Caco-2 (cell line): ENCODE data around the gene SCN7A. TPM values are rescaled to one million over a fixed set of nuclear protein-coding genes. Genes with fewer than 3 reads are reported as not detected.

ENCODE experiments used
- BruUV-seq: library from RNA; stranded (reverse); fragments of 400-500 nt; replicated peaks from 2 replicates; lab custom pipeline; 2021; lab: Mats Ljungman, UMichigan
- CTCF ChIA-PET: fragments of 300-600 bp; sonication (Branson Sonifier 250); formaldehyde crosslinking; loops from one replicate; lab custom pipeline; 2022; ENCODE audit warnings: antibody characterized with exemption; lab: Charles Lee
- POLR2A ChIA-PET: fragments of 300-600 bp; sonication (Branson Sonifier 250); formaldehyde crosslinking; loops from one replicate; lab custom pipeline; 2022; ENCODE audit warnings: antibody characterized with exemption; lab: Charles Lee
- DNase-seq, 2 experiments: peaks; one replicate each; pipeline versions ENCODE4 v3.0.0 to v3.0.0-alpha.2; 2020 to 2022
- H3K27me3 ChIP-seq: replicated peaks from 2 replicates; pipeline ENCODE4 v1.6.0; 2011; ENCODE audit warnings: low read length; ENCODE audit not compliant: control insufficient read depth, insufficient read depth
- H3K36me3 ChIP-seq: 2 replicates; pipeline ENCODE4 v1.5.1; 2011; ENCODE audit warnings: low read length; ENCODE audit not compliant: control insufficient read depth, insufficient read depth
- H3K4me1 ChIP-seq: fragments of 250-450 bp; sonication (Bioruptor Pico); 2 replicates; pipeline ENCODE4 v1.5.1; 2020; ENCODE audit warnings: mild to moderate bottlenecking
- H3K4me3 ChIP-seq: 2 replicates; pipeline ENCODE4 v1.5.1; 2011; ENCODE audit warnings: low read depth, mild to moderate bottlenecking, control low read depth, low read length
- H3K9me3 ChIP-seq: fragments of 250-450 bp; sonication (Bioruptor Pico); 2 replicates; pipeline ENCODE4 v1.5.1; 2020; ENCODE audit warnings: mild to moderate bottlenecking, moderate library complexity
- H3K27ac Mint-ChIP-seq: one replicate; pipeline ENCODE4 v1.8.0; 2022; ENCODE audit warnings: mixed read lengths; ENCODE audit not compliant: unreplicated experiment
- H3K27me3 Mint-ChIP-seq: one replicate; pipeline ENCODE4 v1.8.0; 2022; ENCODE audit warnings: mixed read lengths; ENCODE audit not compliant: insufficient read depth, unreplicated experiment
- H3K36me3 Mint-ChIP-seq: one replicate; pipeline ENCODE4 v1.8.0; 2022; ENCODE audit warnings: mild to moderate bottlenecking, mixed read lengths; ENCODE audit not compliant: insufficient read depth, unreplicated experiment
- H3K4me1 Mint-ChIP-seq: one replicate; pipeline ENCODE4 v1.8.0; 2022; ENCODE audit warnings: low read depth, mixed read lengths; ENCODE audit not compliant: unreplicated experiment
- H3K4me3 Mint-ChIP-seq: one replicate; pipeline ENCODE4 v1.8.0; 2022; ENCODE audit warnings: mild to moderate bottlenecking, moderate library complexity, mixed read lengths; ENCODE audit not compliant: unreplicated experiment
- H3K9me3 Mint-ChIP-seq: one replicate; pipeline ENCODE4 v1.8.0; 2022; ENCODE audit warnings: mixed read lengths; ENCODE audit not compliant: unreplicated experiment
- CTCF ChIP-seq, 2 experiments: fragments of 200-600 bp in 1 of 2; IDR thresholded peaks; 1 replicate in 1 of 2; 2 replicates in 1 of 2; pipeline versions ENCODE4 v1.5.1 to v1.8.0; 2011 to 2022; ENCODE audit warnings: antibody characterized with exemption in 1 of 2, control low read depth in 1 of 2, inconsistent platforms in 1 of 2, low read depth in 1 of 2, low read length in 1 of 2, mild to moderate bottlenecking in 1 of 2, moderate library complexity in 1 of 2; ENCODE audit not compliant: insufficient read depth in 1 of 2, severe bottlenecking in 1 of 2, unreplicated experiment in 1 of 2
- intact Hi-C: fragments of 100-400 bp; cut with micrococcal nuclease; formaldehyde crosslinking; loops from one replicate; pipeline ENCODE4 v1.10.0; 2022; ENCODE audit not compliant: unreplicated experiment
- total RNA-seq: library from RNA; stranded (reverse); gene quantifications from 2 replicates; pipeline ENCODE4 v1.2.3, GENCODE V29; 2022

The SCN7A gene
- total RNA-seq, 1 experiment from 2014 or later, result 0.27 TPM

GRCh38 chr2:166376873-166377272 is 117.2 kb downstream of the SCN7A start:
- H3K27ac Mint-ChIP-seq, result no peak overlapping the region
- intact Hi-C loops, result loop anchor here (1.0 kb wide), 2 partner anchors 7 to 16 kb away; no protein-coding TSS in a partner anchor
- Histone ChIP-seq H3K36me3 (no peaks in the 10 kb centered on the region), H3K27me3 (no peaks in the 10 kb centered on the region; the same call in 1 of the 2 replicates), H3K4me1 (peaks cover 21% of the 10 kb centered on the region; the same call in 1 of the 2 replicates), H3K9me3 (no peaks in the 10 kb centered on the region), H3K4me3 (no peak overlapping the region)
- H3K36me3 Mint-ChIP-seq, result no peaks in the 10 kb centered on the region
- DNase-seq, result no peak
- peaks cover 10% of the 10 kb centered on the region for H3K4me1 Mint-ChIP-seq
- H3K9me3 Mint-ChIP-seq, result no peaks in the 10 kb centered on the region
- BruUV-seq, result no TSS peak
- CTCF ChIA-PET, result interaction anchor here (1.7 to 1.9 kb wide), 2 partner anchors 8 to 42 kb away, joined by 5 to 6 read pairs; no protein-coding TSS in a partner anchor
- H3K27me3 Mint-ChIP-seq, result peaks cover 5% of the 10 kb centered on the region
- peak overlapping the region; percentile 78 for H3K4me3 Mint-ChIP-seq
- no peak for TF ChIP-seq CTCF (IDR thresholded peaks at IDR 0.05; ENCODE audit: insufficient read depth in 1 of 2, low read depth in 1 of 2, low read length in 1 of 2, severe bottlenecking in 1 of 2, unreplicated experiment in 1 of 2)
- POLR2A ChIA-PET, result no interaction called here

GRCh38 chr2:166376488-166376828 is 117.6 kb downstream of the SCN7A start:
- Mint-ChIP-seq H3K36me3 (no peaks in the 10 kb centered on the region), H3K27ac (no peak overlapping the region), H3K4me1 (peaks cover 12% of the 10 kb centered on the region), H3K4me3 (peak overlapping the region; percentile 78), H3K27me3 (peaks cover 5% of the 10 kb centered on the region), H3K9me3 (no peaks in the 10 kb centered on the region)
- Histone ChIP-seq H3K4me3 (peak overlapping the region; percentile 65), H3K27me3 (no peaks in the 10 kb centered on the region; the same call in 1 of the 2 replicates), H3K9me3 (no peaks in the 10 kb centered on the region), H3K4me1 (peaks cover 25% of the 10 kb centered on the region; the same call in 1 of the 2 replicates), H3K36me3 (no peaks in the 10 kb centered on the region)
- TF ChIP-seq CTCF (IDR thresholded peaks at IDR 0.05; ENCODE audit: insufficient read depth in 1 of 2, low read depth in 1 of 2, low read length in 1 of 2, severe bottlenecking in 1 of 2, unreplicated experiment in 1 of 2), result no peak
- BruUV-seq, result no TSS peak
- CTCF ChIA-PET, result interaction anchor here (1.7 to 1.9 kb wide), 2 partner anchors 8 to 43 kb away, joined by 5 to 6 read pairs; no protein-coding TSS in a partner anchor
- no peak for DNase-seq
- intact Hi-C loops, result loop anchor here (1.0 kb wide), 2 partner anchors 8 to 15 kb away; no protein-coding TSS in a partner anchor
- POLR2A ChIA-PET, result interaction anchor here (0.7 kb wide), 1 partner anchor 31 kb away, joined by 6 read pairs; no protein-coding TSS in a partner anchor

GRCh38 chr2:166375736-166376487 is 118.1 kb downstream of the SCN7A start, which contains the start of gene SCN9A:
Gene SCN9A (minus strand): TSS chr2:166375944. CDS start chr2:166311756, 64,188 bp downstream.
- intact Hi-C loops, result loop anchor here (1.0 kb wide), 2 partner anchors 8 to 15 kb away; no protein-coding TSS in a partner anchor
- peak within 1 kb of the TSS; percentile 78 for H3K4me3 Mint-ChIP-seq
- peak within 1 kb of the TSS; percentile 65 for H3K4me3 ChIP-seq
- DNase-seq, result peak; percentile 77 to 87
- no TSS peak for BruUV-seq
- H3K4me1 Mint-ChIP-seq, result peaks cover 17% of the 10 kb centered on the region
- CTCF ChIA-PET, result interaction anchor here (1.0 to 2.1 kb wide), 5 partner anchors 9 to 43 kb away, joined by 3 to 7 read pairs (median 5); no protein-coding TSS in a partner anchor
- TF ChIP-seq CTCF (IDR thresholded peaks at IDR 0.05; ENCODE audit: insufficient read depth in 1 of 2, low read depth in 1 of 2, low read length in 1 of 2, severe bottlenecking in 1 of 2, unreplicated experiment in 1 of 2), result peak in 1 of 2 experiments; percentile 1
- no peaks in the 10 kb centered on the region for H3K9me3 ChIP-seq
- no peaks in the 10 kb centered on the region for H3K36me3 Mint-ChIP-seq
- POLR2A ChIA-PET, result interaction anchor here (0.7 kb wide), 1 partner anchor 30 kb away, joined by 6 read pairs; no protein-coding TSS in a partner anchor
- H3K27me3 Mint-ChIP-seq, result peaks cover 2% of the 10 kb centered on the region
- H3K36me3 ChIP-seq, result no peaks in the 10 kb centered on the region
- no peaks in the 10 kb centered on the region for H3K9me3 Mint-ChIP-seq
- no peaks in the 10 kb centered on the region; the same call in 1 of the 2 replicates for H3K27me3 ChIP-seq
- peak within 1 kb of the TSS; percentile 5 for H3K27ac Mint-ChIP-seq
- peaks cover 30% of the 10 kb centered on the region; the same call in 1 of the 2 replicates for H3K4me1 ChIP-seq
